ENCODE results near the gene CKB. TPM values are rescaled to one million over a fixed set of nuclear protein-coding genes. Genes with fewer than 3 reads are reported as not detected.
A peak's percentile ranks its signal among the peaks of the same experiment; 100 is the strongest.

The CKB gene
- total and polyA plus RNA-seq, 9 of the 15 experiments (the other 6 are each of a cell fraction or from before 2014, with no cell fraction given), result 23.9 to 692 (median 132) TPM

DNA sequence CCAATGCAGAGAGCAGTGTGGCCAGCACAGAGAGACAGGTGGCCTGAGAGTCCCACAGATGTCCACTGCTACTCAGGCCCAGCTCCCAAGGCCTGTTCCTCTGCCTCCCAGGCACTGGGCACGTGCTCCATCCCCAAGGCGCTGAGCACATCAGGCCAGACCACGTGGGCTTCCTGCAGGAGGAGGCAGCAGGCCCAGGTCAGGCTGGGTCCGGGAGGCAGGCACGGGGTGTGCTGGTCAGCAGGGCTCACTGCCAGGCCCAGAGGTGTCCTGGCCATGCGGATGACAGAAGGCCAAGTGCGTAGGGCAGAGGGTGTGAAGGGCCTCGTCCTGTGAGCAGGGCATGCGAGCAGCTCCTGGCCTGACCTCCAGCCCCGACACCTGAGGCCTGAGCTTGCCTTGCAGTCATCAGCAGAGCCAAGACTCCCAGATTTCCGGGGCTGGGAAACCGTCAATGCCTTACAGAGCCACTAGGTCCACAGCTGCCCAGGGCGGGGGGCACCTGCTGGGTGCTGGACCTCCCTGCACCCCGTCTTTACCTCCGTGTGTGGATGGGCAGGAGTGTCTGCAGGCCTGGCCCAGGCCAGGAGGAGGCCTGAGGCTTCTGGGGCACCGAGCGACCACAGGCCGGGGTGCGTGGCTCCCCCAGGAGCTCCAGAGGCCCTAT lies 21.2 kb upstream of the CKB start:
- Histone ChIP-seq H3K9me1 (ENCODE audit: control insufficient read depth, insufficient read depth, low read length) (no peaks in the 10 kb centered on the region), H3K36me3 (ENCODE audit: control insufficient read depth, insufficient read depth, low read length) (no peaks in the 10 kb centered on the region), H3K9ac (ENCODE audit: insufficient read depth in 1 of 2, low read depth in 2 of 2, low read length in 2 of 2) (peak overlapping the region in 1 of 2 experiments; percentile 58; a peak in 2 of 4 replicates), H3K4me1 (replicated peaks in 1 of 2; ENCODE audit: control insufficient read depth in 2 of 2, insufficient read depth in 2 of 2, low read length in 2 of 2) (peaks cover 0 to 88% of the 10 kb centered on the region in 2 experiments; a peak in 2 of 5 replicates), H2AFZ (ENCODE audit: low read depth, low read length) (no peak overlapping the region), H3K27me3 (ENCODE audit: control insufficient read depth in 2 of 2, insufficient read depth in 2 of 2, low read length in 2 of 2) (no peaks in the 10 kb centered on the region), H3K4me2 (ENCODE audit: insufficient read depth, low read length) (no peak overlapping the region), H3K9me3 (replicated peaks; ENCODE audit: control insufficient read depth, insufficient read depth, low read depth, low read length) (no peaks in the 10 kb centered on the region), H3K4me3 (no peak overlapping the region), H3K79me2 (ENCODE audit: control insufficient read depth, insufficient read depth, low read length) (no peaks in the 10 kb centered on the region), H4K20me1 (replicated peaks; ENCODE audit: control insufficient read depth, insufficient read depth, low read length) (peaks cover 7% of the 10 kb centered on the region; the same call in 1 of the 2 replicates), H3K27ac (ENCODE audit: extremely low read depth, low read depth, low read length) (no peak overlapping the region)
- TF ChIP-seq POLR3A (IDR thresholded peaks at IDR 0.05; ENCODE audit: borderline replicate concordance, extremely low read depth, insufficient read depth, insufficient read length) (no peak), RNF2 (IDR thresholded peaks at IDR 0.05) (no peak), NELFE (IDR thresholded peaks at IDR 0.05; ENCODE audit: insufficient read depth, insufficient read length) (no peak), FOXJ3 (CRISPR knock-in tag; IDR thresholded peaks at IDR 0.05) (no peak), ZNF324 (CRISPR knock-in tag; IDR thresholded peaks at IDR 0.05) (no peak), ZNF589 (CRISPR knock-in tag; IDR thresholded peaks at IDR 0.05; ENCODE audit: low read depth) (no peak), ZNF77 (CRISPR knock-in tag; IDR thresholded peaks at IDR 0.05) (no peak), HINFP (tag; conservative IDR thresholded peaks at IDR 0.05; ENCODE audit: low read depth) (no peak), IRF2 (CRISPR knock-in tag; IDR thresholded peaks at IDR 0.05) (no peak), ZNF175 (CRISPR knock-in tag; IDR thresholded peaks at IDR 0.05; ENCODE audit: low read depth) (no peak), ETS2 (tag; IDR thresholded peaks at IDR 0.05; ENCODE audit: borderline replicate concordance, poor library complexity, severe bottlenecking) (no peak), MTA1 (IDR thresholded peaks at IDR 0.05; ENCODE audit: borderline replicate concordance) (no peak), PTTG1 (tag; IDR thresholded peaks at IDR 0.05; ENCODE audit: low read depth) (no peak), ZZZ3 (IDR thresholded peaks at IDR 0.05) (no peak), TCFL5 (CRISPR knock-in tag; conservative IDR thresholded peaks at IDR 0.05) (no peak), DEAF1 (CRISPR knock-in tag; IDR thresholded peaks at IDR 0.05) (no peak), ZNF584 (CRISPR knock-in tag; IDR thresholded peaks at IDR 0.05; ENCODE audit: low read depth) (no peak), STAG1 (CRISPR knock-in tag; IDR thresholded peaks at IDR 0.05; ENCODE audit: borderline replicate concordance) (no peak)
- TF ChIP-seq, protein P1, sequence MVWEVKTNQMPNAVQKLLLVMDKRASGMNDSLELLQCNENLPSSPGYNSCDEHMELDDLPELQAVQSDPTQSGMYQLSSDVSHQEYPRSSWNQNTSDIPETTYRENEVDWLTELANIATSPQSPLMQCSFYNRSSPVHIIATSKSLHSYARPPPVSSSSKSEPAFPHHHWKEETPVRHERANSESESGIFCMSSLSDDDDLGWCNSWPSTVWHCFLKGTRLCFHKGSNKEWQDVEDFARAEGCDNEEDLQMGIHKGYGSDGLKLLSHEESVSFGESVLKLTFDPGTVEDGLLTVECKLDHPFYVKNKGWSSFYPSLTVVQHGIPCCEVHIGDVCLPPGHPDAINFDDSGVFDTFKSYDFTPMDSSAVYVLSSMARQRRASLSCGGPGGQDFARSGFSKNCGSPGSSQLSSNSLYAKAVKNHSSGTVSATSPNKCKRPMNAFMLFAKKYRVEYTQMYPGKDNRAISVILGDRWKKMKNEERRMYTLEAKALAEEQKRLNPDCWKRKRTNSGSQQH (CRISPR knock-in tag; IDR thresholded peaks at IDR 0.05), result no peak
- WGBS (ENCODE audit: insufficient coverage, low coverage, missing lambda C conversion rate), result 72% methylated on average over 8 of the region's 19 CpGs
- POLR2A ChIA-PET, result interaction anchor here (0.7 to 2.1 kb wide), 4 partner anchors 14 to 33 kb away, joined by 3 to 8 read pairs (median 3); partner anchors contain the start of gene TRMT61A
- FAIRE-seq (no peak), DNase-seq (ENCODE audit: extremely low read depth in 1 of 4, low spot score in 3 of 4) (no peak), ATAC-seq (no peak)
- intact Hi-C loops (cut with micrococcal nuclease) (loop anchor here (10.0 kb wide), 1 partner anchor 469 kb away; no protein-coding TSS in a partner anchor), in situ Hi-C loops (cut with MboI) (no loop called here)
- no TSS peak for BruUV-seq (replicated peaks)
- CTCF ChIA-PET (ENCODE audit: low intra/inter-chr PET ratio), result no interaction called here
